ENCODE data around the gene KRTAP9-8. TPM values are rescaled to one million over a fixed set of nuclear protein-coding genes. Genes with fewer than 3 reads are reported as not detected.

KRTAP9-8 gene
- total and polyA plus RNA-seq, 2 of the 13 experiments (the other 11 are each of a cell fraction or from before 2014, with no cell fraction given): not detected

- TF ChIP-seq ZNF609 (CRISPR knock-in tag; IDR thresholded peaks at IDR 0.05; ENCODE audit: borderline replicate concordance) (no peak), FOXA3 (CRISPR knock-in tag; IDR thresholded peaks at IDR 0.05) (no peak)
- TF ChIP-seq, protein P1, sequence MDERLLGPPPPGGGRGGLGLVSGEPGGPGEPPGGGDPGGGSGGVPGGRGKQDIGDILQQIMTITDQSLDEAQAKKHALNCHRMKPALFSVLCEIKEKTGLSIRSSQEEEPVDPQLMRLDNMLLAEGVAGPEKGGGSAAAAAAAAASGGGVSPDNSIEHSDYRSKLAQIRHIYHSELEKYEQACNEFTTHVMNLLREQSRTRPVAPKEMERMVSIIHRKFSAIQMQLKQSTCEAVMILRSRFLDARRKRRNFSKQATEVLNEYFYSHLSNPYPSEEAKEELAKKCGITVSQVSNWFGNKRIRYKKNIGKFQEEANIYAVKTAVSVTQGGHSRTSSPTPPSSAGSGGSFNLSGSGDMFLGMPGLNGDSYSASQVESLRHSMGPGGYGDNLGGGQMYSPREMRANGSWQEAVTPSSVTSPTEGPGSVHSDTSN (CRISPR knock-in tag; IDR thresholded peaks at IDR 0.05): no peak
Observed at GRCh38 chr17:41230094-41230493, 7.7 kb upstream of the KRTAP9-8 start (continued).

DNA sequence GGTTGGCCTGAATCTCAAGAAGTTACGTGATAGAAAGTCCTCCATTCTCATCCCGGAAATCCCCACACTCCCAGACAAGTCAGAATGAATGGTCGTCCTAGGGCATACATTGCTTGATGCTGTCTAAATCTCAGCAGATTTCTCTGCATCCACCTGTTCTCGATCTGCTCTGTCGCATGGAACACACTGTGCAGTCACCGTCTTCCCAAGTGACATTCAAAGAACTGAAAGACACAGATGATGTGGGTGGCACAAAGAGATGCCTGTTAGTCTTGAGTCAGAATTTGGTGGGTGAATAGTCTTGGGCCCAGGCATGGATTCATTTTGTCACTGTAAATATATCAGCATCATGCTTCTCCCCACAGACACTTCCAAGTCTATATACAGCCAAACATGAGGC, 6.1 kb upstream of the KRTAP9-8 start:
- no TSS peak for BruUV-seq (replicated peaks)
- Histone ChIP-seq H3K4me3 (replicated peaks in 1 of 3; ENCODE audit: insufficient read depth in 1 of 3, low read depth in 2 of 3, low read length in 3 of 3) (no peak overlapping the region), H3K79me2 (ENCODE audit: insufficient read depth, low read length) (no peaks in the 10 kb centered on the region), H3K9ac (ENCODE audit: insufficient read depth, low read depth, low read length) (no peak overlapping the region), H3K27me3 (ENCODE audit: control insufficient read depth in 1 of 2, insufficient read depth in 2 of 2, low read length in 2 of 2) (peaks cover 0 to 5% of the 10 kb centered on the region in 2 experiments; a peak in 1 of 5 replicates), H3K4me2 (ENCODE audit: low read depth, low read length) (no peak overlapping the region), H3K9me3 (ENCODE audit: low read length) (no peaks in the 10 kb centered on the region), H3K4me1 (ENCODE audit: insufficient read depth, low read length) (no peaks in the 10 kb centered on the region), H3K27ac (ENCODE audit: extremely low read length, insufficient read depth, low read length) (no peak overlapping the region), H2AFZ (ENCODE audit: low read length) (no peak overlapping the region), H3K36me3 (replicated peaks in 1 of 2; ENCODE audit: control insufficient read depth in 1 of 2, insufficient read depth in 2 of 2, low read length in 2 of 2) (no peaks in the 10 kb centered on the region), H4K20me1 (ENCODE audit: insufficient read depth, low read length) (no peaks in the 10 kb centered on the region)
- ChIA-PET CTCF (ENCODE audit: low intra/inter-chr PET ratio, low total read pairs) (no interaction called here), POLR2A (no interaction called here)
- intact Hi-C loops (cut with micrococcal nuclease; ENCODE audit: unreplicated experiment) (no loop called here), in situ Hi-C loops (cut with HindIII; ENCODE audit: extremely low pct_ligation_motif_present, low pct_unique_long_range_greater_than_20kb) (no loop called here)
- no peak for DNase-seq (ENCODE audit: low spot score)
- ATAC-seq: no peak
- FAIRE-seq: no peak
- 11% methylated on average over 6 of the region's 6 CpGs for WGBS (ENCODE audit: low lambda C conversion rate)
- TF ChIP-seq STAT6 (CRISPR knock-in tag; IDR thresholded peaks at IDR 0.05; ENCODE audit: borderline replicate concordance): no peak
- no peak for TF ChIP-seq SOX13 (IDR thresholded peaks at IDR 0.05)
- no peak for TF ChIP-seq SOX13 (CRISPR knock-in tag; conservative IDR thresholded peaks at IDR 0.05 in 1 of 2, IDR thresholded peaks at IDR 0.05 in 1 of 2)
- no peak for TF ChIP-seq CENPBD1 (CRISPR knock-in tag; IDR thresholded peaks at IDR 0.05; ENCODE audit: borderline replicate concordance, low read depth)
- TF ChIP-seq ZNF543 (CRISPR knock-in tag; IDR thresholded peaks at IDR 0.05): no peak
- TF ChIP-seq CREB1 (IDR thresholded peaks at IDR 0.05): no peak
- no peak for TF ChIP-seq CREB1 (CRISPR knock-in tag; IDR thresholded peaks at IDR 0.05)
- no peak for TF ChIP-seq ZNF260 (CRISPR knock-in tag; IDR thresholded peaks at IDR 0.05; ENCODE audit: borderline replicate concordance, low read depth)
- no peak for TF ChIP-seq PAF1 (CRISPR knock-in tag; IDR thresholded peaks at IDR 0.05)
